GM19397 (cell line): ENCODE measurements around the gene SF1.

Experiments used
- ATAC-seq: cut with Tn5 transposase; IDR thresholded peaks from one replicate; pipeline ENCODE4 v1.9.1; 2021; ENCODE audit warnings: mild to moderate bottlenecking, moderate library complexity; ENCODE audit not compliant: unreplicated experiment

SF1 gene

DNA sequence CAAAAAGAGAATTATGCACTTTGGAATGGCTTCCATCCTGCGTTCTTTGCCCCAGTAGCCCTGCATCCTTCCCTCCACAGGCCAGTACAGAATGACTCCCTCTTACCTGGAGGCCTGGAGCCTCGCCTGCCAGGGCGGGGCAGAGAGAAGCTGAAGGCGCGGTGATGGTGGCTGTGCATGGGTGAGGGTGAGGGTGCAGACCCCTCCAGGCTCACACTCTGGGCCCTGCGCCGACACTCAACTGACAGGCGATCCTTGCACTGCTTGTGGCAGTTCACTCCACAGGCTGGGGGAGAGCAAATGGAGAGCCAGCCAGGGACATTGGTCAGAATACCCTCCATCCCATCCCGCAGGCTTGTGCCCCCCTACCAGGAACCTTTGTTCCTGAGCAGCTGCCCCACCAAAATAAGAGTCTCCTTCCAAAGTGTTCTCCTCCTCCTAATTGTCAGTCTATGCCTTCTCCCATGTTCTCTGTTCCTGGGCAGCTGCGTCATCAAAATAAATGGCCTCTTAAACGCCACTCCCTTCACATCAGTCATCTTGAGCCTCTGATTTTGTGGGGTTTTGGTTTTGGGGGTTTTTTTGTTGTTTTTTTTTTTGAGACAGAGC lies 49.5 kb downstream of the SF1 start:
- no peak for ATAC-seq

DNA sequence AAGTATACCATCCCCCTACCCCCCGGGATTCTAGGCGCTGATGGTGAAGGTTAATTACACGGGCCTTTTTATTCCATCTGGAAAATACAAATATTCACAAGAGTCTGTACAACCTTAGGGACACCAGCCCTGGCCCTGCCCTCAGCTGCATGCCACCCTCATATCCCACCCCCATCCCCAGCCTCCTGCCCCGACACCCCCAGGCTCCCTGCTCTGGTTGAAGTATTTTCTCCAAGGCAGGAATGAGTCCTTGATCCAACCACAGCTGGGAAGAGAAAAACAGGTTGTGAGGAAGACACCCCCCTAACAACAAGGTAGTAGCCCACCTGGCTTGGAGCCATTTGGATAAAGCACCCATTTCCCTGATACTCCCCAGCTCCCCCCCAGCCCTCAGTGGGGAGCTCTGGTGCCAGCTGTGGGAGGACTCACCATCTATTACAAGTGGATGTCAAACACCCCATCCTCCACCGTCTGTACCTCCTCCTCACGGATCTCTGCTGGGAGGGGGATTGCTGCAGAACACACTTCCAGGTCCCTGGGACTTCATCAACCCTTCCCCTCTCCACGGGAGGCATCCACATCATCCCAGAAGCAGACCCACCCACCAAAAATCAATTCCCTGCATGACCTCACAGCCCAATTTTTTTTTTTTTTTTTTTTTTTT lies 51.3 kb downstream of the SF1 start:
- ATAC-seq: no peak

DNA sequence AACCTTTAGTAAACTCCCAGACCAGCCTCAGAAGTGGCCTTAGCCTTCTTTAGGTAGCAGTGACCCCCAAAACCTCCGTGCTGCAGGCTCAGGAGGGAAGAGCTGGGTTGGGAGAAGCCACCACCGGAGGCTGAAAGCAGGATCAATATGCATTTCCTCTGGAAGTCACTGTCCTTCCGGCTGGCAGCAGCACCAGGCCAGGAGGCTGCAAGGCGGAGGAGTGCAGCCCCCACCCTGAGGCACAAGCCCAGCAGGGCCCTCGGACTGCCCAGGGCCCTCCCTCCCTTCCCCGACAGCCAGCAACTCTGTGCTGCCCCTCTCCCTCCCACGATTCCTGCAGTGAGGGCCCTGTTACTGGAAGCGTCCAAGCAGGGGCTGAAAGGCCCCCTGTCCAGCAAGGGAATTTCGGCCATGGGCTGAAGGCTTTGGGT lies 52.1 kb downstream of the SF1 start:
- no peak for ATAC-seq

GRCh38 chr11:64724863-64725532 lies 53.3 kb downstream of the SF1 start:
- ATAC-seq: no peak

GRCh38 chr11:64723907-64724862 lies 54.2 kb downstream of the SF1 start:
- no peak for ATAC-seq

DNA sequence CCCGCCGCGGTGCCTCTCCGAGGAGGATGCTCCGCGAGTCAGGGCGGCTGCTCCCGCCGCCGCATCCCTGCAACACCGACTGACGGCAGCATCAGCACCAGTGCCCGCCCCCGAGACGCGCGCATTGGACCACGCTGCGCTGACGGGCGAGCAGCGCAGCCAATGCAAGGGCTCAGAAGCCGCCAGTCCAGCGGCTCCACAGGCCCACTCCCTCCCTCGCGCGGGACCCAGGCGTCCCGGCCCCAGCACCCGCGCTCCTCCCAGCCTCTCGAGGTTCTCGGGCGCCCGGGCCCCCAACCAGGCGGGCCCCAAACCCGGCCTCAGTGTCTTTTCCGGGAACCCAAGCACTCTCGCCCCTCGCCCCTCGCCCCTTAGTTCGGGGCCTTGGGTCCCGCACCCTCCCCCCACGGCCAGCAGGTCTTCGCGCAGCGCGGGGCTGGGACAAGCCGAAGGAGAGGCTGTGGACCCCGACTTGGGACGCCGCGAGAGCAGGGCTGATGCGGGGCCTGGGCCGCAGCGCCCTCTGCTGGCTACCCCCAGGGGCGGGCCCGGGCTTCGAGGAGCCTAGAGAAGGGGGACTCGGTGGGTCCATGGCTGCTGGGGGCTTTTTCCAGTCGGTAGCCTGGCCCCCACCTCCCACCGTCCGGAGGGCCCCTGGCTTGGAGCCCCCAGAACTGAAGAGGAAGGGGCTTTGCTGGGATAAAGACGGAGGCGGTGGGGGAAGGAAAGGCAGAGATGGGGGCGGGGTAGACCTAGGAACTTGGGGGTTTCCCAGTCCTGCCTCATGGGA lies 55.0 kb downstream of the SF1 start, which contains the start of gene NRXN2:
NRXN2 (minus strand) TSS at position 81 of the 790 bp plus-strand sequence. CDS start 9,498 bp downstream, outside the sequence.
- peak; percentile 91 for ATAC-seq

DNA sequence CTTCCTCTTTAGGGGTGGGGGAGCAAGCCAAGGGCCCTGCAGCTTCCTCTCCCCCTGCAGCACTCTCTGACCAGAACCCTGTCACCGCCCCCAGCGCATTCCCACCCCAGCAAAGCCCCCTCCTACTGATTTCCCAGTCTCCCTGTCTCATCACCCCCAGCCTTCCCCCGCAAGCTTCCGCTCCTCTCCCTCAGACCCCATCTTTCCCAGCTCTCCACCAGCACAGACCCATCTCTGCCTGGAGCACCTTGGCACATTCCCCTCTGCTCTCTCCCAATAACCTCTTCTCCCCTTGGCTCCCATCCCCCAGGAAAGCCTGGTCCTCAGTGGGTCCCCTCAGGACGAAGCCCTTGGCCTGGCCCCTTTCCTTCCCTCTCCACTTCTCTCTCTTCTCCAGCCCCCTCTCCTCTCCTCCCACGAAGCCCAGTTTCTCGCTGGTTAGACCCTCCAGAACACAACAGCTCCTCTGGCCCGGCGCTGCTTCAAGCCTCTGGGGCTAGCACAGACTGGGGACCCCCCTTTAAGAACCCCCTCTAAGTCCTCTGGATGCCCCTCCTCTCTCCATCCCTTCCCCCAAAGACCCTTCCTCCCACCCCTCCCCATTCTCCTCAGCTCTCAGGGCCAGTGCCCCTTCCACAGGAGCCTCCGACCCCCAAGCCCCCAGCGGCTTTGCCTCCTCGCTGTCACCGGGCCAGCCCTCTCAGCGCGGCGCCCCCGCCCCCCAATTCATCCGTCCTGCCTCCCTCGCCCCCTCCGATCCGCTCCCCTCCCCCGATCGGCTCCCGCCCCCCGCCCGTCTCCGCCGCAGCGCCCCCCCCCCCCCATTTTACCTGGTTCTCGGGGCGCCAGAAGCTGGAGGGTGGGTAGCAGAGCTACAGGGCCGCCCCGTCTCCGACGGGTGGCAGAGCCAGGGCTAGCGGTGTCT lies 55.9 kb downstream of the SF1 start:
- ATAC-seq: no peak

DNA sequence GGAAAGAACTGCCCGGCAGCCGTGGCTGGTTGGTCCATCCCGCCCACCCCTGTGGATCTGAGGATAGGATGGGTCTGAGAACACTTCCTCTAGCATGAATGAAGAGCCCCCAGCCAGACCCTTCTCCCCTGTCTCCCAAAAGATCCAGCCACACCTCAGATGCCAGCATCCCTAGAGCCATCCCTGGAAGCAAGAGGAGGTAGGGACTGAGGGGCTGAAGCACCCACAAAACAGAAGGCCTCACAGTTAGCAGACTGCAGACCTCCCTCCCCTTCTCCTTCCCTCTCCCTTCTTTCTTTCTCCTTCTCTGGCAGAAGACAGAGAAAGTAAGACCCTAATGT lies 57.0 kb downstream of the SF1 start:
- ATAC-seq: no peak

DNA sequence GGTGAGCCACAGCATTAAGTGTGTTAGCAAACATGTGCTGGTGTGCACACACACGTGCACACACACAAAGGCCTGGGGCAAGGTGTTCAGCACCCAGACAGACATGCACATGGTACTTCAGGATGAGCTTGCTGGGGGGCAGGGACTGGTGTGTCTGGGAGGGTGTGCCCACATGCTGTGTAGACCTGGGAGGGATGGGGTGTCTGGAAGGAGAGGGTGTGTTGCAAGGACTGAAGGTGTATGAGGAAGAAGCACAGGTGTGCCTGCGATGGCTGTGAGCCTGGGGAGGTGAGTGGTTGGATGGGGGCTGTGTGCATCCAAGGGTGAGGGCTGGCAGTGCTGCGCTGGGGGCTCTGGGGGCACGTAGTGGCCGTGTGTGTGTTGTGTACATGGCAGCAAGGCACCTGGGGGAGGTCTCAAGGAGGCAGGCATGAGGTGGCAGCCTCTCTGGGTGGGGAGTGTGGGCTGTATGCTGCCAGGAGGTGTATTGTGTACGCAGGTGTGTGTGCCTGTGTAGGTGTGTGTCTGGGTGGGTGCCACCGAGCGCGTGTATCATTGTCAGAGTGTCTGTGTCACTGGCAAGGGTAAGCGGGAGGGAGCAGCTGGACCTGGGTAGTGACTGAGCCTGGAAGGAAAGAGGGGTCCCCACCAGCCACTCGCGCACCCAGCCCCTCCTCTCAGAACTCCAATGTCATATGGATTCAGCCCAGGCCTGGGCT lies 57.5 kb downstream of the SF1 start:
- no peak for ATAC-seq

DNA sequence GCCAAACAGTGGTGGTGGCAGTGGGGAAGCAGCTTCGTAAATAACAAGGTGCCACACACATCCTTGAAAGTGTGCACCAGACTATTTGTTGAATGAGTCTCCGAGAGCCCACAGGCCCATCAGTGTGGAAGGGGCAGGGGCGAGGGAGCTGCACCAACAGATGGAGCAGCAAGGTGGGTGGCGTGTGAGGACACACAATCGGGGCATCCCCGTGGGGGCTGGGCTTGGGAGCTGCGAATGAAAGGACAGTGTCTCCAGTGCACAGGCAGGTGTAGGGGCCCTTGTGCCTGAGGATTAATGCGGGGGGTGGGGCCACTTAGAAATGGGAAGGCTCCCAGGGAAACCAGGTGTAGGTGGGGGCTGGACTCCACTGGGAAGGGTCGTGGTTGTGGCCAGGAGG lies 58.2 kb downstream of the SF1 start:
- no peak for ATAC-seq

GRCh38 chr11:64719406-64719805 lies 58.9 kb downstream of the SF1 start:
- ATAC-seq: no peak

GRCh38 chr11:64718780-64719124 lies 59.6 kb downstream of the SF1 start:
- ATAC-seq: no peak

DNA sequence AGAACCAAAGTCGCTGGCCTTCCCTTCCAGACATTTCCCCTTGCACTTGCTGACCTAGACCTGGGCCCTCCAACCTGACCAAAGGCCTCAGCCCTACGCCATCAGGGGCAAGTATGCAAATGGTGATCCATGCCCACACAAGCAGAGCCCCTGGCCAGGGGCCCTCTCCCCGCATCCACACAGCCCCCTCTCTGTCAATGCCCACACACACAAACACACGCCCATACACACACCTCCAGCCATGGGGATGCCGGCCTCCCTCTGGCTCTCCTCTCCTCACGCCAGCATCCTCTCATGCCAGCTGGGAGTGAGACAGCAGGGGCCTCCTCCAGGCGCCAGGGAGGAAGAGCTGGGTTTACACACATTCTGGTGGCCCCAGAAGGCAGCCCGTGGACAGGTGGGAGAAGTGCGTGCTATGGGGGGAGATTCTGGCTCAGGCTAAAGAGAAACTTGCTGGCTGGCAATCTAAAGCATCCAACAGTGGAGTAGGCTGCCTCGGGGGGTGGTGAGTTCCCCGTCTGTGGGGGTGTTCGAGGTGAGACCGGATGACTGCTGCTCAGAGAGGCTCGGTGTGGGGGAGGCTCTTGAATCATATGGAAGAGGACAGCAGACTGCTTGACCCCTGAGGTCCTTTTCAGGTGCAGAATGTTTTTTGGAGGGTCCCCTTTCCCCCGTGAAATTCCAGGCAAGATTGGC lies 60.1 kb downstream of the SF1 start:
- ATAC-seq: no peak

GRCh38 chr11:64717268-64717578 lies 61.1 kb downstream of the SF1 start:
- no peak for ATAC-seq

GRCh38 chr11:64716473-64717267 lies 61.7 kb downstream of the SF1 start:
- ATAC-seq: no peak

GRCh38 chr11:64715756-64716472 lies 62.4 kb downstream of the SF1 start:
- no peak for ATAC-seq

GRCh38 chr11:64715110-64715509 lies 63.2 kb downstream of the SF1 start:
- ATAC-seq: no peak
